NCI-H146 (cell line): ENCODE data around the gene UGT1A9.

Experiments used
- DNase-seq: peaks from one replicate; lab custom pipeline; 2025; lab: John Stamatoyannopoulos, UW

UGT1A9 gene

DNA sequence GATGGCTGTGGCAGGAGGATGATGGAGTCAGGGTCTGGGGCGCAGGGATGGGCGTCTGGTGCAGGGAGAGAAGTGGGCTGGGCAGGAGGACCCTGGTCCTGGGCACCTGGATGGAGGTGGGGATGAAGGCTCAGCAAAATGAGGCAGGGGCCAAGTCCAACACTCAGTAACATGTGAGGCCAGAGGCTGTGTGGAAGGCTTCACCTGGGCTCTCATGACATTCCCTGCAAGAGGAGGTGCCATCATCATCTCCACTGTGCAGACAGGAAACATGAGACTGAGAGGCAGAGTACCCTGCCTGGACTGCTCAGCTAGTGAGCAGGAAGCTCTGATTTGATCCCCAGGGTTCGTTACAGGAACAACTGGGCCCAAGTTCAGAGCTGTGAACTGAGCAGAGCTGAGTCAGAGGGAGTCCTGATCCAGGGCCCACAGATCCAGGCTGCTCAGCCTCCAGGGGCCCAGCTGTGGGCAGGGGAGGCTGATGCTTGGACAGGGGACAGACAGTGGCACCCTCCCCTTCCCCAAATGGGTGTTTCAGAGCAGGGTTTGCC lies 145.7 kb downstream of the UGT1A9 start:
- no peak for DNase-seq

DNA sequence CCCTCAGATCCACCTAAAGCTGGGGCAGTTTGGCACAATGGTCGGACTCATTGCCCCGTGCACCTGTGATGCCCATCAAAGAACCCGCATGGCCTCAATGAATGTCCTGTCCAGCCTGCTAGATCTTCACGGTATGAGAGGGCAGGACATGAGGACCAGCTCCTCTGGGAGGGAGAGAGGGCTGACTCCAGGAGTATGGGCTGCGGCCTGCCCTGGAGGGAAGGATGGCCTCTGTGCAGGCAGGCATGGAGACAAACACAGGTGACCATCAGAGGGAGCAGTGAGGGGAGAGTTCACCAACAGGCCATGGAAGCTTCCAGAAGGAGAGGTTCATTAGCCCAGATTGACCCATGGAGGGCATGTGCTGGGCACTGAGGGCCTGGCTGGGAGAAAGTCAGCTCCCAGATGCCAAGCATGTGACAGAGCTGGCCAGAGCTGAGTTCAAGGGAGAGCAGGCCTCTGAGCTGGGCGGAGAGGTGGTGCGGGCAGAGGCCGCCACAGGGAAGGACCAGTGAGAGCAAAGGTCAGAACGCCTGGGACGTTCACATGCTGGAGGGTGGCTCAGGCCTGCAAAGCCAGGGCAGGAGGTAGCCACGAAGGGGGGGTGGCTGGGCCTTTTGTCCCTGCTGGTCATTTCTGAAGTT lies 146.4 kb downstream of the UGT1A9 start:
- no peak for DNase-seq

DNA sequence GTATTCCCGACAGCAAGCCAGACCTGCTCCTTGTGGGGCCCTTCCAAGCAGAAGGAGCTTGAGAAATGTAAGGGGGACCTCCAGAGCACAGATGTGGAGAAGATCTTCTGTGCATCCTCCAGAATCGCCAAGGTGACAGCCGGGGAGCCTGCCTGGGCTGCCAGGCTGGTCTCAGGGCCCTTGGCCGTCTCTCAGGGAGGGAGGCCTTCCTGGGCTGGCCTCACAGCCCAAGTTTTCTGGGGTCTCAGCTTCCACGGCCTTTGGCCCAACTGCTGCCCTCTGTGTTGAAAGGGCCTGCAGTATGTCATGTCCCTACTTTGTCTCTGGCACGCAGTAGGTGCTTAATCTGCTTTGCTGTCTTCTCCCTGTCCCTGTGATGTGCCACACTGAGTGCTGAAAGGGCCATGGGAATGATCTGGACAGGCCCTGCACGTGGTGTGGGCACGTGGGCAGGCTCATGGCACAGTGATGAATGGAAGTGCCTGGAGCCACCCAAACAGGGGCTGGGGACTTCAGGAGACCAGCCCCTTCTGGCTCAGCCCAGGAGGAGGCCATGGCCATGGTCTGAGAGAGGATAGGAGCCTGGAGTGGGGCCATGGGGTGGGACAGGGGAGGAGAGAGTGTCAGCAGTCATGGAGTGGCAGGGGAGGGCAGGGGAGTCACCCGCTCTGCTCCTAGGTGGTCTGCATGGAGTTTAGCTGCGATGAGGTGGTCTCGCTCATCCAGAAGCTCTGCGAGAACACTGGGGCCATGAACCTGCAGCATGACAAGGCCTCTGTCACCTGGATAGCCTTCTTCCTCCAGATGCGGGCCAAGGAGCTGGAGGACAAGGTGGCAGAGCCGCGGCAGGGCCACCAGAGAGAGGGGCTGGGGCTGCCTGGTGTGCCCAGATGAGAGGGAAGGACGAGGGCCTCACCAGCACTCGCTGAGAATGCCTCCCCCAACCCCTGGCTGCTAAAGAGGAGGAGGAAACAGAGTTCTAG lies 147.2 kb downstream of the UGT1A9 start:
- DNase-seq, result no peak

DNA sequence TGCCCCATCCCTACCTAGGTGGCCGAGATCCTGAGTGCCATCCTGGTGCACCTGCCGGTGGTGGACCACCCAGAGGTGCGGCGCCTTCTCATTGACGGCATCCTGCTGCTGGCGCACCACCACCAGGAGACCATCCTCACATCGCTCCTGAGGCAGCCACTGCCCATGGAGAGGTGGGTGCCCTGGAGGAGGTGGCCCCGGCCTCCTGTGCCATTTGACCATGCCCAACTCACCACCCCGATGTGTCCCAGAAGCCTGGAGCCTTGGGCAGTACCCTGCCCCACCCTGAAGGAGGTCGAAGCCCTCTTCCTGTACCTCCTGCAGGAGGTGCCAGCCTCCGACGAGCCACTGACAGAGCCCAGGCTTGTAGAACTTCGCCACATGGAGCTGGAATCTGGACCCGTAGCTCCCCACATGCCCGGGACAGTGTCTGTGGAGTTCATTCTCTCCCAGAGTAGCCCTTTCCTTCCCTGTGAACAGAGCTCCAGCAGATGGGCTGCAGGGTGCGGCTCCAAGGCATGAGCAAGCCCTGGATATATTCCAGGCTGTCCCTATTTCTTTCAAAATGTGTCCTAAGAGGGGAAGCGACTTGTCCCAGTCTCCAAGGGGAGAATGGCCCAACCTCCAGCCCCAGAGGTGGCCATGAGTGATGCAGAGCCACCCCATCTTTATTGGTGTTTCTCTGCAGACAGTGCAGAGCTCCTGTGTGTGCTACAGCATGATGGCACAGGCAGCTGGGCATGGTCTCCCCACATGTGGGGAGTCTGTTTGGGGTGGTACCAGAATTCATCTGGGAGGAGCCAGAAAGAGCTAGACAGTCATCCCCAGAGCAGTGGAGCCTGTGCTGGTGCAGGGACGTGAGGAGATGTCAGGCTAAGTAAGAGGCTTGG lies 148.4 kb downstream of the UGT1A9 start:
- no peak for DNase-seq

DNA sequence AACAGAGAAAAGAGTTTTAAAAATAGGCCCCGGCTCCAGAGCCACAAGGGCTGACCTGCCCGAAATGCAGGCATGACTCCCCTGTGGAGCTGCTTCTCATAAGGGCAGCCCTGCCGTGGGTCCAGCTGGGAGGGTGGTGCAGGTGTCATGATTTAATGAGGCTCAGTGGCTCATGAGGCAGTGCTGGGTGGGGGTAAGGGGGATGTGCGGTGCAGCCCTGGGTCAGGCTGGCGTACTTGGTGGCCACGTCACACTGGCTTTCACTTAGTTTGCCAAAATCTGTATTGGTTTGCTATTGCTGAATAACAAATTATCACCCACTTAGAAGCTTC lies 149.0 kb downstream of the UGT1A9 start:
- no peak for DNase-seq

DNA sequence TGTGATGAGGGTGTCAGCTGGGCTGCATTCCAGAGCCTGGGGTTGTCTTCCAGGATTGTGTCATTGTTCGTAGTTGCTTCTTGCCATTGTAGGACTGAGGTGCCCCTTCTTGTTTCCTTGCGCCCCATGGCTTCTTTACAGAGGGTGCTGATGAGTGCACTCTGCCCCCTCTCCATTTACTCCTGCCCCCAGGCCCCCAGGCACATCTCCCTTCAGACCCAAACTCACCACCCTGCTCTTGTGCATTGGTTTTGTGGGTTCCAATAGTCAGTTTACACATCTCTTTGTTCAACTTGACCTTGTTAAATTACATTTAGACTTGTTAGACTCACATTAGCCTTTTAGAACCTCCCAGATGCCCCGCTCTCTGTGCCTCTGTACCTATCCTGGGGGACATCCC lies 149.5 kb downstream of the UGT1A9 start:
- no peak for DNase-seq

DNA sequence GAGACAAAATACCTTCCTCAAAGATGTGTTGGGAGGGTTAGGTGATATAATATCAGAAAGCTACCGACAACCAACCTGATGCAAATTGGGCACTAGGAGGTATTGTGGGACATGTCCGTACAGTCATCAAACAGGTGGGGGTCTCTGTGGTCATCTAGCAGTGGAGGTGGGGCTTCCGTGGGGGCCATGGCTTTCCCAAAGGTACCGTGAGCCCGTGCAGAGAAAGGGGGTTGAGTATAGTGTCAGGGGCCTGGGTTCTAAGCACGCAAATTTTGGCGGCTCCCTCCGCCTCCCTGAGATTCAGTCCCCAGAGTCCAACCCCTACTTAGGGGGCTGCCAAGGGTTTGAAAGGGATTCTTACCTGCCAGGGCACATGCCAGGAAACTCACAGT lies 150.0 kb downstream of the UGT1A9 start:
- DNase-seq, result no peak

DNA sequence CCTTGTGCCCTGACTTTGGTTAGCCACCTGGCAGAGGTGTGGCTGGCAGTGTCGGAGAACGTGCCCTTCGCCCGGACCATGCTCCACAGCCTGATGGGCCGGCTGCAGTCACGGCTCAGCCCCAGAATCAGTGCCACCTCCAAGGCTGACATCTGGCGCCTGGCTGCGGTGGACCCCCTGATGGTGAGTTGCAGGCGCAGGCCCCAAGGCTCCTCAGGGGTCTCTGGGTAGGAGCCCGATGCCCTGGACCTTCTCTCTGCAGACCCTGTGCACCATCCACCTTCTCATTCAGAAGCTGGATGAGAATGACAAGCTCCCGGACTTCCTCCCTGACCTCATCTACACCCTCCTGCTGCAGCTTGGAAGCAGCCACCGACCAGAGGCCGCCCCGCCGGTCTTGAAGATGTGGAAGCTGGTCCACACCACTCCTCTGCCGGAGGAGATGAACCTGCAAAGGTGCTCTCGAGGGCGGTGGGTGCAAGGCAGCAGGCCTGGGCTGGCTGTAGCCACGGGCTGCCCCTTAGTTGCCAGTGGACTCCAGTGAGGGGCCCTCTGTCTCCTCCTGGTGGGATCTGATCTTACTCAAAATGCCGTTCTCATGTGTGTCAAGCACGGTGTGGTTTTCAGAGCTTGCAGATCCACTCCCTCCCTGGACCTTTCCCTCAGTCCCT lies 150.5 kb downstream of the UGT1A9 start:
- DNase-seq, result no peak
